NOMO-1 treated with dmso at 0.1 percent for 144 hours (cell line): ENCODE measurements around the gene C19orf12.
"Not testable (repeated sequence)": the region's sequence is repeated elsewhere in the genome, so short reads cannot be mapped to it uniquely, and the experiment has no call there.

ENCODE experiments used
- DNase-seq: peaks from one replicate; lab custom pipeline; 2025; ENCODE audit not compliant: unreplicated experiment; lab: John Stamatoyannopoulos, UW

The C19orf12 gene

DNA sequence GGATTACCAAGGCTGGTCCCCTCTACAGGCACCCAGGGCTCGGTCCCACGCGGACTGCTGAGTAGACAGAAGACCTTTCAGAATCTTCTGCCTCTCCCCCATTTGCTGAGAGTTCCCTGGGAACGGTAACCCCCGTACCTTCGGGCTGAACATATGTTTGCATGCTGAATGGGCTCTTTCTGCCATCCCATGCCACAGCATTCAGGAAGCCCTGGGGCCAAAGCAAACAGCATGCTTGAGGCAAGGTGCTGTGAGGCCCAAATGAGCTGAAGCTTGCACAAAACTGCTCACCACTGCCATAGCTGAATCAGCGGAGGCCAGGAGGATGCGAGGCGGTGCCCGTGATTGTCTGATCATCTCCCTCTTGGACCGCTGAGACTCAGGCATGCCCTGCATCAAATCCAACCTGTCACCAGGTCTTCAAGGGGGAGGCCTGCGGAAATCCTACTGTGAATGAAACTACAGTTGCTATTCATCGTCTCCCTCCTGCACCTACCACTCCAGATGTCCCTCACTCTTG lies 16.3 kb upstream of the C19orf12 start:
- DNase-seq = no peak

GRCh38 chr19:29727906-29728305 lies 12.8 kb upstream of the C19orf12 start:
- no peak for DNase-seq

GRCh38 chr19:29724746-29725145 lies 9.7 kb upstream of the C19orf12 start:
- DNase-seq = no peak

GRCh38 chr19:29724102-29724641 lies 9.1 kb upstream of the C19orf12 start:
- DNase-seq = no peak

DNA sequence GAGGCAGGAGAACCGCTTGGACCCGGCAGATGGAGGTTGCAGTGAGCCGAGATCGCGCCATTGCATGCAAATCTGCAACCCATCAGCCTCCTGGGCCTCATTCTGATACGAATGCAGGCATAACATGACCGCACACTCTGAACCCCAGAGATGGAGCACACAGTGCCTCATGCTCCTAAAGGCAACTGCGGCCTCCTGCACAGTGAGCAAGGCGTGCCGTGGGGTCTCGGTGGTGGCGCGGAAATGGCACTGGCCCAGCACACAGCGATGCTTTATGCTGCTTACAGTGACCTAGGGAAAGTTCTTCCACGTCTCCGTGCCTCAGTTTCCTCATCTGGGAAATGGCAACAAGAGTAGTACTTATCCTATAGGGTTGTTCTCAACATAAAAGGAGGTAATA lies 2.0 kb upstream of the C19orf12 start:
- DNase-seq = no peak

GRCh38 chr19:29715701-29716581 lies 880 bp upstream of the C19orf12 start:
- DNase-seq = no peak

DNA sequence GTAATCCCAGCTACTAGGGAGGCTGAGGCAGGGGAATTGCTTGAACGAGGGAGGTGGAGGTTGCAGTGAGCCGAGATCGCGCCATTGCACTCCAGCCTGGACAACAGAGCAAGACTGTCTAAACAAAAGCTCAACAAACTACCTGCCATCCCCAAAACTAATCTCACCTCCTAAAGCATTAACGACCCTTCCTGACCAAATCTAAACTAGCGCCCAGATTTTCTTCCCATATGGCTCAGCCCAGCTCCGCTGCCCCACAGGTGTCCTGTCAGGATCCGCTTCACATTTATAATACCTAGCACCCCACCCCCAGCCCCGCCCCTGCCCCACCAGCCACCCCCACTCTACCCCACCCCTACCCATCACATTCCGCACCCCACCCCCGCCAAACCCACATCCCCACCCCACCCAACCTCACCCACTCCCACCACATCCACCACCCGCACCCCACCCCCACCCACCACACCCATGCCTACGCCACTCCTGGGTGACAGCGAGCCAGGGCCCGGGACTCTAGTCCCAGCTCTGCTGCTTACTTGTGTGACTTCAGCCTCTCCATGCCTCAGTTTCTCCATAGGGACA lies 599 bp downstream of the C19orf12 start:
- DNase-seq = no peak

DNA sequence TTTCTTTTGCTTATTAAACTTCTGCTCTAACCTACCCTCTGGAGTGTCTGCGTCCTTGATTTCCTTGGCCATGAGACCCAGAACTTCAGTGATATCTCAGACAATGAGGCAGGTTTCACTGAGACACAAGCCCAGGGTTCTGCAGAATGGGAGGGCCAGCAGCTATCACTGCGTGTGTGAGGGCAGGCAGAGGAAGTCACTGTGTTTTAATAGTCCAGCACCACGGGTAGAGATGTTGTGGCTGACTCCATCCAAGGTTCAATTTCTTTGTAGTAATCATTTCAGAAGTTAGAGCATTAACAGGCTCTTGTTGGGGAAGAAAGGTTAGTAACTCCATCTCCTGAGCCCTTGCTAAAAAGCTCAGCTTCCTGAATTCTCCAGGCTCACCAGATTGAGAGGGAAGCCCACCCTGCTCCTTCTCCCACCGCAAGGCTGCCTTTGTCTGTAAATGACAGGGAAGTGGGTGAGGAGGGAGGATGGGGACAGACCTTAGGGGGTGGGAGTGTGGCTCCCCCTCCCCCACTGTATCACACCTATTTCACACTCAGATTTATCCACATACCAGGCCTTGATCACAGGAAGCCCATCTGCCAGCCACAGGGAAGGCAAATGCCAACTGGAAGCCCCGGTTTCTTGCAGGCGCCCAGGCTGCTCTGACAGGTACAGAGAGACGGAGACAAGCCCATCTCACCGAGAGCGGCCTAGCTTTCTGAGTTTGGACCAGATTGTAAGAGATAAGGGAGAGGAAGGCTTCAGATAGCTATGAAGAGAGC lies 2.1 kb downstream of the C19orf12 start:
- DNase-seq = no peak

DNA sequence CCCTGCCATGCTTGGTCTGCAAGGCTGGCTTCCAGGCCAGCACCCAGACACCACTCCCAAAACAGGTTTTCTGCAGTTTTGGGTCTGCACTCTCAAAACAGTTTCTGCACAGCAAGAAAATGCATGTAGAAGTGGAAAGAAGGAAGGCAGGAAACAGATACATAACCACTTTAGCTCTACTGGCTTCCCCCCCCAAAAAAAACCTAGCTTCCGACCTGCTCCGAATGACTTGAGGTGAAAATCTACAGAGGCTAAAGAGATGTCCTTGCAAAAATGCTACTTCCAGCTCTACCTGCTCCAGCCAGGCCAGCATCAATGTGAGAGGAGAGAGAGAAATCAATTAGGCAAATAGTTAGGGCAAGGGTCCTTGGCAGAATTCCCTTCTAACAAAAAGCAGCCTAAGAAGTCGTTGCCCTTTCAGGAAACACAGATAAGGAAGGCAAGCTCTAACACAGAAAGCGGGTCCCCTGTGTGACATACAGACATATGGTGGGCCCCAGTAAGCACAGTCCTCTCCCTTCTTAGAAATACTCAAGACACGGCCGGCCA lies 3.4 kb downstream of the C19orf12 start:
- DNase-seq = no peak

- not testable (repeated sequence) for DNase-seq
Observed at GRCh38 chr19:29709440-29709798, 5.6 kb downstream of the C19orf12 start.

- no peak for DNase-seq
Observed at GRCh38 chr19:29708554-29709439, 6.3 kb downstream of the C19orf12 start.

- no peak for DNase-seq
Observed at GRCh38 chr19:29706635-29707034, 8.4 kb downstream of the C19orf12 start.

DNA sequence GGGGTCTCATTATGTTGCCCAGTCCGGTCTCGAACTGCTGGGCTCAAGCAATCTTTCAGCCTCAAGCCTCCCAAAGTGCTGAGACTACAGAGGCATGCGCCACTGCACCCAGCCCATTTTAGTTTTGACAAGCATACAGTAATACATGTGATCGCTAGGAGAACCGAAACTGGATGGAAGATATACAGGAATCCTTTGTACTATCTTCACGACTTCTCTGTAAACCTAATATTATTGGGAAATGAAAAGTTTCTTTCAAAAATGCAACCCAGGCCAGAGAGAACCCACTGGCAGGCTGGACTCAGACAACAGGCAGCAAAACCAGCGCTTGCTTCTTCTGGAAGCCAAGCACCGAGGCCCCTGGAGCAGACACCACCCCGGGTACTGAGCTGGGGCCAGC lies 9.4 kb downstream of the C19orf12 start:
- DNase-seq = no peak

GRCh38 chr19:29704562-29705558 lies 10.2 kb downstream of the C19orf12 start:
- DNase-seq = no peak

GRCh38 chr19:29702963-29703320 lies 12.1 kb downstream of the C19orf12 start:
- no peak for DNase-seq

- no peak for DNase-seq
Observed at GRCh38 chr19:29702161-29702962, 12.7 kb downstream of the C19orf12 start.

DNA sequence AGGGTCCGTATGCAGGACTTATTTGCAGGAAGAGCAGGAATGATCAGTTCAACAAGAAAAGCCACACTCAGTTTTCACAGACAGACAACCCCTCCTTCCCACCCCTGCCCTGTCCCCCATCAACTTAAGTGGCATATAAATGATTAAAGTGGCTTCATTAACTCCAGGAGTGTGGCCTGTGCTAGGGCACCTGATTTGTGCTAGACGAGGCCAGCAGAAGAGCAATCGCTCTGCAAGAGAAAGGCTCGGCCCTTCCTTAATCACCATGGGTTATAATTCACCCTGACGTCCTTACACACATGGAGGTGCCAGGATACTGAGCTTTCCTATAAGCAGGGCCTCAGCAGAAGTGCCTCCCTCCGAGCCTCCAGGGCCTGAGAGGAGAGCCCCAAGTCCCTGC lies 14.6 kb downstream of the C19orf12 start:
- DNase-seq = no peak

DNA sequence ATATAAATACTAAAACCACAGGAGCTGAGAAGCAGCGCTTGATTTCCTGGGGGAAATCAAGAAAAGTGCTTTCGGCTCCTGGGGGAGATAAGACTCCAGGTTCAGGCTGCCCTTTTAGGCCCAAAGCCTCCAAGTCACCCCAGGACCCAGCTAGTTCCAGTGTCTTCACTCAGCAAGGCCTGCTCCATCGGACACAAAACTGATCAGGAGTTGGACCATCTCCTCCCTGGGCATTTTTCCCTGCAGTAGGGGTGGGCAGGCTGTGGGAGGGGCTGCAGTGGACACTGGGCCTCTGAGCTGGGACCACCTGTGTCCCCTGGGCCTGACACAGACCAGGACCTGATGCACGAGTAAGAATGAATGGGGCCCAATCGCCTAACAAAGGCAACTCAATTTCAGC lies 15.2 kb downstream of the C19orf12 start:
- DNase-seq = no peak
